SK-N-SH (cell line): ENCODE measurements around the gene ERGIC1. TPM values are rescaled to one million over a fixed set of nuclear protein-coding genes. Genes with fewer than 3 reads are reported as not detected.

Experiments
- CTCF ChIA-PET: fragments of 300-600, 350-600 bp; formaldehyde crosslinking; extraction: SDS; loops from one replicate; lab custom pipeline; 2021; lab: Yijun Ruan, JAX
- POLR2A ChIA-PET: fragments of 350-600 bp; sonication (Branson Sonifier 250); formaldehyde crosslinking; extraction: SDS; loops from one replicate; lab custom pipeline; 2020; ENCODE audit warnings: antibody characterized with exemption, inconsistent platforms; lab: Yijun Ruan, JAX
- DNase-seq: peaks from one replicate; pipeline ENCODE4 v3.0.0; 2012
- H2AFZ ChIP-seq: fragments of 200-600 bp; sonication (generic); 2 replicates; pipeline ENCODE4 v1.8.1; 2016; ENCODE audit warnings: antibody characterized with exemption, mild to moderate bottlenecking, low read depth
- H3F3A ChIP-seq: fragments of 200-600 bp; sonication (generic); replicated peaks from 2 replicates; pipeline ENCODE3; 2016; ENCODE audit warnings: antibody characterized with exemption, mild to moderate bottlenecking; ENCODE audit not compliant: insufficient read depth
- H3K27ac ChIP-seq, 2 experiments: fragments of 200-500 bp in 1 of 2; fragments of 200-600 bp in 1 of 2; sonication (Bioruptor generic) in 1 of 2; sonication (generic), shearing (Covaris generic) in 1 of 2; 2 replicates each; pipeline versions ENCODE4 v1.5.1 to v1.6.1; 2014 to 2016; ENCODE audit warnings: low read depth in 2 of 2, inconsistent platforms in 1 of 2, low read length in 1 of 2, mild to moderate bottlenecking in 1 of 2, mixed read lengths in 1 of 2
- H3K27me3 ChIP-seq: fragments of 200-600 bp; sonication (generic), shearing (Covaris generic); 2 replicates; pipeline ENCODE4 v1.6.1; 2016; ENCODE audit warnings: mixed run types; ENCODE audit not compliant: insufficient read depth
- H3K36me3 ChIP-seq, 2 experiments: fragments of 200-500 bp in 1 of 2; fragments of 200-600 bp in 1 of 2; sonication (Bioruptor generic) in 1 of 2; sonication (generic) in 1 of 2; replicated peaks in 1 of 2; 2 replicates each; pipeline versions ENCODE3 to v1.5.1; 2014 to 2016; ENCODE audit warnings: low read length in 1 of 2, mild to moderate bottlenecking in 1 of 2; ENCODE audit not compliant: insufficient read depth in 2 of 2, control insufficient read depth in 1 of 2
- H3K4me1 ChIP-seq, 2 experiments: fragments of 200-500 bp in 1 of 2; fragments of 200-600 bp in 1 of 2; sonication (Bioruptor generic) in 1 of 2; sonication (generic), shearing (Covaris generic) in 1 of 2; 2 replicates each; pipeline versions ENCODE4 v1.5.1 to v1.6.1; 2014 to 2016; ENCODE audit warnings: low read depth in 1 of 2, low read length in 1 of 2, mixed run types in 1 of 2; ENCODE audit not compliant: insufficient read depth in 2 of 2, control insufficient read depth in 1 of 2
- H3K4me2 ChIP-seq: fragments of 200-600 bp; sonication (generic), shearing (Covaris generic); 2 replicates; pipeline ENCODE4 v1.6.1; 2017; ENCODE audit warnings: mixed run types
- H3K4me3 ChIP-seq, 2 experiments: fragments of 200-500 bp in 1 of 2; fragments of 200-600 bp in 1 of 2; sonication (Bioruptor generic) in 1 of 2; sonication (generic), shearing (Covaris generic) in 1 of 2; 2 replicates each; pipeline versions ENCODE4 v1.5.1 to v1.8.1; 2014 to 2016; ENCODE audit warnings: low read depth in 2 of 2, inconsistent platforms in 1 of 2, low read length in 1 of 2, mild to moderate bottlenecking in 1 of 2, mixed read lengths in 1 of 2, moderate library complexity in 1 of 2
- H3K79me2 ChIP-seq: fragments of 200-600 bp; sonication (generic); 2 replicates; pipeline ENCODE4 v1.8.1; 2017; ENCODE audit warnings: mild to moderate bottlenecking; ENCODE audit not compliant: insufficient read depth
- H3K9ac ChIP-seq: fragments of 200-600 bp; sonication (generic); 2 replicates; pipeline ENCODE4 v1.6.1; 2017; ENCODE audit warnings: mixed run types
- H3K9me2 ChIP-seq: fragments of 200-600 bp; sonication (generic); 2 replicates; pipeline ENCODE4 v1.6.1; 2017; ENCODE audit warnings: mixed run types
- H3K9me3 ChIP-seq: fragments of 200-600 bp; sonication (generic); 2 replicates; pipeline ENCODE4 v1.6.1; 2017; ENCODE audit warnings: mixed run types, mild to moderate bottlenecking, moderate library complexity
- H4K20me1 ChIP-seq: fragments of 200-600 bp; sonication (generic); 2 replicates; pipeline ENCODE4 v1.6.1; 2017; ENCODE audit warnings: mild to moderate bottlenecking, mixed run types; ENCODE audit not compliant: insufficient read depth
- CHD2 ChIP-seq: fragments of 150-350 bp; IDR thresholded peaks from 2 replicates; pipeline ENCODE4 v1.6.1; 2018; ENCODE audit warnings: low read length; ENCODE audit not compliant: partially characterized antibody
- EP300 ChIP-seq, 2 experiments: IDR thresholded peaks; 2 replicates each; pipeline versions ENCODE4 v1.4.0 to v1.6.1; 2012; ENCODE audit warnings: borderline replicate concordance in 1 of 2, low read depth in 1 of 2, low read length in 1 of 2
- FOSL2 ChIP-seq: IDR thresholded peaks from 2 replicates; pipeline ENCODE4 v1.4.0; 2012; ENCODE audit warnings: low read depth, mild to moderate bottlenecking, moderate library complexity, borderline replicate concordance
- GABPA ChIP-seq: IDR thresholded peaks from 2 replicates; pipeline ENCODE4 v1.4.0; 2012; ENCODE audit warnings: low read depth, mild to moderate bottlenecking
- MAX ChIP-seq: IDR thresholded peaks from 2 replicates; pipeline ENCODE4 v1.4.0; 2012; ENCODE audit warnings: low read depth
- NFIC ChIP-seq: IDR thresholded peaks from 2 replicates; pipeline ENCODE4 v1.4.0; 2012; ENCODE audit warnings: borderline replicate concordance
- NRF1 ChIP-seq: IDR thresholded peaks from 2 replicates; pipeline ENCODE4 v1.6.1; 2012; ENCODE audit warnings: low read depth, mild to moderate bottlenecking, low read length
- RFX5 ChIP-seq: IDR thresholded peaks from 2 replicates; pipeline ENCODE4 v1.6.1; 2012; ENCODE audit warnings: mild to moderate bottlenecking, improper control_type of control experiment, low read length
- SMC3 ChIP-seq: IDR thresholded peaks from 2 replicates; pipeline ENCODE4 v1.6.1; 2012; ENCODE audit warnings: low read depth, low read length, improper control_type of control experiment
- TCF12 ChIP-seq: IDR thresholded peaks from 2 replicates; pipeline ENCODE4 v1.4.0; 2012
- TEAD4 ChIP-seq: IDR thresholded peaks from 2 replicates; pipeline ENCODE4 v1.4.0; 2012; ENCODE audit warnings: mild to moderate bottlenecking, borderline replicate concordance; ENCODE audit not compliant: insufficient read depth
- WGBS: methylation state at CpG from one replicate; pipeline ENCODE4 v1.1.6; 2017; ENCODE audit warnings: low lambda C conversion rate; 5-methylcytosine and 5-hydroxymethylcytosine counted together
- polyA plus RNA-seq, 3 experiments: library from polyadenylated mRNA; depleted of rRNA; stranded (reverse); fragments of >200 nt; gene quantifications; 2 replicates each; pipeline ENCODE4 v1.2.3, GENCODE V29; 2012
- TF ChIP-seq, protein P1 (sequence below): fragments of 150-350 bp; IDR thresholded peaks from 2 replicates; pipeline ENCODE4 v1.6.1; 2016; ENCODE audit warnings: mild to moderate bottlenecking, low read depth, low read length
- TF ChIP-seq, protein P2 (sequence below): IDR thresholded peaks from 2 replicates; pipeline ENCODE4 v1.6.1; 2012; ENCODE audit warnings: mild to moderate bottlenecking, low read depth, low read length, moderate library complexity
- TF ChIP-seq, protein P3 (sequence below): IDR thresholded peaks from 2 replicates; pipeline ENCODE4 v1.4.0; 2012; ENCODE audit warnings: low read depth, borderline replicate concordance
- TF ChIP-seq, protein P4 (sequence below): IDR thresholded peaks from 2 replicates; pipeline ENCODE4 v1.4.0; 2012; ENCODE audit warnings: low read depth, borderline replicate concordance

ERGIC1 gene
- polyA plus RNA-seq, 1 of the 3 experiments (the other 2 are of a cell fraction): 101 TPM

GRCh38 chr5:172877466-172878260 is 43.6 kb downstream of the ERGIC1 start (continued):
- TF ChIP-seq, protein P1, sequence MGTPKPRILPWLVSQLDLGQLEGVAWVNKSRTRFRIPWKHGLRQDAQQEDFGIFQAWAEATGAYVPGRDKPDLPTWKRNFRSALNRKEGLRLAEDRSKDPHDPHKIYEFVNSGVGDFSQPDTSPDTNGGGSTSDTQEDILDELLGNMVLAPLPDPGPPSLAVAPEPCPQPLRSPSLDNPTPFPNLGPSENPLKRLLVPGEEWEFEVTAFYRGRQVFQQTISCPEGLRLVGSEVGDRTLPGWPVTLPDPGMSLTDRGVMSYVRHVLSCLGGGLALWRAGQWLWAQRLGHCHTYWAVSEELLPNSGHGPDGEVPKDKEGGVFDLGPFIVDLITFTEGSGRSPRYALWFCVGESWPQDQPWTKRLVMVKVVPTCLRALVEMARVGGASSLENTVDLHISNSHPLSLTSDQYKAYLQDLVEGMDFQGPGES: no peak
- TF ChIP-seq EP300 (IDR thresholded peaks at IDR 0.05; ENCODE audit: borderline replicate concordance in 1 of 2, low read depth in 1 of 2, low read length in 1 of 2) (no peak), FOSL2 (no peak), NRF1 (no peak), CHD2 (no peak)

DNA sequence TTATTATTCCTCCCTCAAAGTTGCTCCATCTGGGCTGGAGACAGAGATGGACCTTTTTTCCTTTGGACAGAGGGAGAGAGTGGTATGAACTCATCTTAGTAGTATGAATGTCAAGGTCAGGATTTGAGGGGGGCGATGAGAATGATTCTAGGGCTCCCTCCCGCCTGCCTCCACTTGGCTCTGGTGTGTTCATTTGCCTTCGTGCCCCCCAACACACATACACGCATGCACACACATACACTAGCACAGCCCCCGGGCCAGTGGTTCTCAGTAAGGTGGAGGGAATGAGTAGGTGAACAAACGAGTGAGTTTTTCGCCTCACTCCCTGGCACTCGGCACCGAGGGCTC is 44.5 kb downstream of the ERGIC1 start:
- H3K9me3 ChIP-seq: no peaks in the 10 kb centered on the region
- CTCF ChIA-PET: interaction anchor here (1.3 kb wide), 1 partner anchor 164 kb away, joined by 3 read pairs; no protein-coding TSS in a partner anchor
- 94% methylated on average over 9 of the region's 9 CpGs for WGBS
- H3K4me1 ChIP-seq: peaks cover 7 to 8% of the 10 kb centered on the region in 2 experiments; a peak in 3 of 4 replicates
- no peak overlapping the region for H3K9ac ChIP-seq
- peaks cover 6% of the 10 kb centered on the region in 2 experiments for H3K36me3 ChIP-seq
- H2AFZ ChIP-seq: no peak overlapping the region
- POLR2A ChIA-PET: no interaction called here
- no peaks in the 10 kb centered on the region for H3F3A ChIP-seq
- TF ChIP-seq NRF1 (no peak), TEAD4 (no peak), RFX5 (no peak), SMC3 (no peak), NFIC (no peak), MAX (no peak), TCF12 (no peak), GABPA (no peak)
- TF ChIP-seq, protein P2, sequence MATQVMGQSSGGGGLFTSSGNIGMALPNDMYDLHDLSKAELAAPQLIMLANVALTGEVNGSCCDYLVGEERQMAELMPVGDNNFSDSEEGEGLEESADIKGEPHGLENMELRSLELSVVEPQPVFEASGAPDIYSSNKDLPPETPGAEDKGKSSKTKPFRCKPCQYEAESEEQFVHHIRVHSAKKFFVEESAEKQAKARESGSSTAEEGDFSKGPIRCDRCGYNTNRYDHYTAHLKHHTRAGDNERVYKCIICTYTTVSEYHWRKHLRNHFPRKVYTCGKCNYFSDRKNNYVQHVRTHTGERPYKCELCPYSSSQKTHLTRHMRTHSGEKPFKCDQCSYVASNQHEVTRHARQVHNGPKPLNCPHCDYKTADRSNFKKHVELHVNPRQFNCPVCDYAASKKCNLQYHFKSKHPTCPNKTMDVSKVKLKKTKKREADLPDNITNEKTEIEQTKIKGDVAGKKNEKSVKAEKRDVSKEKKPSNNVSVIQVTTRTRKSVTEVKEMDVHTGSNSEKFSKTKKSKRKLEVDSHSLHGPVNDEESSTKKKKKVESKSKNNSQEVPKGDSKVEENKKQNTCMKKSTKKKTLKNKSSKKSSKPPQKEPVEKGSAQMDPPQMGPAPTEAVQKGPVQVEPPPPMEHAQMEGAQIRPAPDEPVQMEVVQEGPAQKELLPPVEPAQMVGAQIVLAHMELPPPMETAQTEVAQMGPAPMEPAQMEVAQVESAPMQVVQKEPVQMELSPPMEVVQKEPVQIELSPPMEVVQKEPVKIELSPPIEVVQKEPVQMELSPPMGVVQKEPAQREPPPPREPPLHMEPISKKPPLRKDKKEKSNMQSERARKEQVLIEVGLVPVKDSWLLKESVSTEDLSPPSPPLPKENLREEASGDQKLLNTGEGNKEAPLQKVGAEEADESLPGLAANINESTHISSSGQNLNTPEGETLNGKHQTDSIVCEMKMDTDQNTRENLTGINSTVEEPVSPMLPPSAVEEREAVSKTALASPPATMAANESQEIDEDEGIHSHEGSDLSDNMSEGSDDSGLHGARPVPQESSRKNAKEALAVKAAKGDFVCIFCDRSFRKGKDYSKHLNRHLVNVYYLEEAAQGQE: no peak
- TF ChIP-seq, protein P3, sequence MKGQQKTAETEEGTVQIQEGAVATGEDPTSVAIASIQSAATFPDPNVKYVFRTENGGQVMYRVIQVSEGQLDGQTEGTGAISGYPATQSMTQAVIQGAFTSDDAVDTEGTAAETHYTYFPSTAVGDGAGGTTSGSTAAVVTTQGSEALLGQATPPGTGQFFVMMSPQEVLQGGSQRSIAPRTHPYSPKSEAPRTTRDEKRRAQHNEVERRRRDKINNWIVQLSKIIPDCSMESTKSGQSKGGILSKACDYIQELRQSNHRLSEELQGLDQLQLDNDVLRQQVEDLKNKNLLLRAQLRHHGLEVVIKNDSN: no peak
- TF ChIP-seq, protein P4, sequence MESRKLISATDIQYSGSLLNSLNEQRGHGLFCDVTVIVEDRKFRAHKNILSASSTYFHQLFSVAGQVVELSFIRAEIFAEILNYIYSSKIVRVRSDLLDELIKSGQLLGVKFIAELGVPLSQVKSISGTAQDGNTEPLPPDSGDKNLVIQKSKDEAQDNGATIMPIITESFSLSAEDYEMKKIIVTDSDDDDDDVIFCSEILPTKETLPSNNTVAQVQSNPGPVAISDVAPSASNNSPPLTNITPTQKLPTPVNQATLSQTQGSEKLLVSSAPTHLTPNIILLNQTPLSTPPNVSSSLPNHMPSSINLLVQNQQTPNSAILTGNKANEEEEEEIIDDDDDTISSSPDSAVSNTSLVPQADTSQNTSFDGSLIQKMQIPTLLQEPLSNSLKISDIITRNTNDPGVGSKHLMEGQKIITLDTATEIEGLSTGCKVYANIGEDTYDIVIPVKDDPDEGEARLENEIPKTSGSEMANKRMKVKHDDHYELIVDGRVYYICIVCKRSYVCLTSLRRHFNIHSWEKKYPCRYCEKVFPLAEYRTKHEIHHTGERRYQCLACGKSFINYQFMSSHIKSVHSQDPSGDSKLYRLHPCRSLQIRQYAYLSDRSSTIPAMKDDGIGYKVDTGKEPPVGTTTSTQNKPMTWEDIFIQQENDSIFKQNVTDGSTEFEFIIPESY: no peak
- no peak overlapping the region for H3K4me3 ChIP-seq
- peaks cover 66% of the 10 kb centered on the region for H3K79me2 ChIP-seq
- no peak overlapping the region for H3K4me2 ChIP-seq
- H3K27ac ChIP-seq: peak overlapping the region in 1 of 2 experiments; percentile 25; a peak in 1 of 4 replicates
- H4K20me1 ChIP-seq: no peaks in the 10 kb centered on the region
- no peaks in the 10 kb centered on the region for H3K9me2 ChIP-seq
- no peaks in the 10 kb centered on the region for H3K27me3 ChIP-seq
- no peak for DNase-seq
